PFSK-1 (cell line): ENCODE measurements around the gene KANSL1L.

Source experiments
- FOXP2 ChIP-seq: optimal IDR thresholded peaks from 2 replicates; pipeline ENCODE3; 2011; ENCODE audit warnings: borderline replicate concordance, control low read depth, inconsistent platforms; ENCODE audit not compliant: insufficient read depth; ENCODE audit errors: extremely low read length, extremely low read depth
- POLR2AphosphoS5 ChIP-seq: IDR thresholded peaks from 2 replicates; pipeline ENCODE4 v1.6.1; 2012; ENCODE audit warnings: low read depth, mild to moderate bottlenecking, control low read depth, low read length, moderate library complexity
- SIN3A ChIP-seq: IDR thresholded peaks from 2 replicates; pipeline ENCODE4 v1.6.1; 2012; ENCODE audit warnings: mild to moderate bottlenecking, low read length, moderate library complexity, borderline replicate concordance; ENCODE audit not compliant: insufficient read depth
- TAF1 ChIP-seq: IDR thresholded peaks from 2 replicates; pipeline ENCODE4 v1.6.1; 2012; ENCODE audit warnings: low read length, control low read depth, borderline replicate concordance; ENCODE audit not compliant: insufficient read depth
- TF ChIP-seq, protein P1 (sequence below), 2 experiments: IDR thresholded peaks; 2 replicates each; pipeline versions ENCODE4 v1.6.1 to v1.8.0; 2011 to 2012; ENCODE audit warnings: low read depth in 2 of 2, low read length in 2 of 2, control low read depth in 1 of 2, inconsistent platforms in 1 of 2, mild to moderate bottlenecking in 1 of 2, moderate library complexity in 1 of 2; ENCODE audit not compliant: insufficient read depth in 1 of 2

- TF ChIP-seq POLR2AphosphoS5 (no peak), SIN3A (no peak), FOXP2 (no peak), TAF1 (no peak)
- TF ChIP-seq, protein P1, sequence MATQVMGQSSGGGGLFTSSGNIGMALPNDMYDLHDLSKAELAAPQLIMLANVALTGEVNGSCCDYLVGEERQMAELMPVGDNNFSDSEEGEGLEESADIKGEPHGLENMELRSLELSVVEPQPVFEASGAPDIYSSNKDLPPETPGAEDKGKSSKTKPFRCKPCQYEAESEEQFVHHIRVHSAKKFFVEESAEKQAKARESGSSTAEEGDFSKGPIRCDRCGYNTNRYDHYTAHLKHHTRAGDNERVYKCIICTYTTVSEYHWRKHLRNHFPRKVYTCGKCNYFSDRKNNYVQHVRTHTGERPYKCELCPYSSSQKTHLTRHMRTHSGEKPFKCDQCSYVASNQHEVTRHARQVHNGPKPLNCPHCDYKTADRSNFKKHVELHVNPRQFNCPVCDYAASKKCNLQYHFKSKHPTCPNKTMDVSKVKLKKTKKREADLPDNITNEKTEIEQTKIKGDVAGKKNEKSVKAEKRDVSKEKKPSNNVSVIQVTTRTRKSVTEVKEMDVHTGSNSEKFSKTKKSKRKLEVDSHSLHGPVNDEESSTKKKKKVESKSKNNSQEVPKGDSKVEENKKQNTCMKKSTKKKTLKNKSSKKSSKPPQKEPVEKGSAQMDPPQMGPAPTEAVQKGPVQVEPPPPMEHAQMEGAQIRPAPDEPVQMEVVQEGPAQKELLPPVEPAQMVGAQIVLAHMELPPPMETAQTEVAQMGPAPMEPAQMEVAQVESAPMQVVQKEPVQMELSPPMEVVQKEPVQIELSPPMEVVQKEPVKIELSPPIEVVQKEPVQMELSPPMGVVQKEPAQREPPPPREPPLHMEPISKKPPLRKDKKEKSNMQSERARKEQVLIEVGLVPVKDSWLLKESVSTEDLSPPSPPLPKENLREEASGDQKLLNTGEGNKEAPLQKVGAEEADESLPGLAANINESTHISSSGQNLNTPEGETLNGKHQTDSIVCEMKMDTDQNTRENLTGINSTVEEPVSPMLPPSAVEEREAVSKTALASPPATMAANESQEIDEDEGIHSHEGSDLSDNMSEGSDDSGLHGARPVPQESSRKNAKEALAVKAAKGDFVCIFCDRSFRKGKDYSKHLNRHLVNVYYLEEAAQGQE (IDR thresholded peaks at IDR 0.05; ENCODE audit: insufficient read depth in 1 of 2, low read depth in 2 of 2, low read length in 2 of 2): no peak
These were observed 135.5 kb downstream of the KANSL1L start for GRCh38 chr2:210035679-210036078.
